ENCODE measurements around the gene LSAMP. TPM values are rescaled to one million over a fixed set of nuclear protein-coding genes. Genes with fewer than 3 reads are reported as not detected.

LSAMP gene
- total RNA-seq, 1 experiment from 2014 or later: 0.10 TPM

DNA sequence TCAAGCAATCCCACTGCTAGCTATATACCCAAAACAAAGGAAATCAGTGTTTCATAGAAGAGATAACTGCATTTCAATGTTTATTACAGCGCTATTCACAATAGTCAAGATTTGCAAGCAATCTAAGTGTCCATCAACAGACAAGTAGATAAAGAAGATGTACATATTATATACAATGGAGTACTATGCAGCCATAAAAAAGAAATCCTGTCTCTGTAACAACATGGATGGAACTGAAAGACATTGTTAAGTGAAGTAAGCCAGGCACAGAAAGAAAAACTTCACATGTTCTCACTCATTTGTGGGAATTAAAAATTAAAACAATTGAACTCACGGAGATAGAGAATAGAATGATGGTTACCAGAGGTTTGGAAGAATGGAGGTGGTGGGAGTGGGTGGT, 89.2 kb downstream of the LSAMP start:
- no peak for DNase-seq (ENCODE audit: low spot score)

DNA sequence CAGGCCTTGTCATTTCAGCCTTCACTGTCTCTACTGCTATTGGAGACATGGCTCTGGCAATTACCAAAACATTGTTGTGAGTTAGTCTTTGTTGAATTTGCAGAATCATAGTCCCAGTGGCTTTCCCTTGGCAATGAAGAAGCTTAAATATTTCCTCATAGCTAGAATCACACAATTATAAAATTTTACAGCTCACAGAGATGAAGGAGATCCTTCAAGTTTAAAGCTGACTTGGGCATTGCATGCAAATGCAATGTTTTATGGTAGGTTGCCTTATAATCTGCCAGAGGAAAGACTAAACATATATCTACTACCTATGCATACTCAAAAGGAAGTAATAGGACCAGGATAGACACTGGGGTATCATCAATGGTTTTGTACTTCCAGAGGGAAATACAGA, 90.9 kb downstream of the LSAMP start:
- no peak for DNase-seq (ENCODE audit: low spot score)

DNA sequence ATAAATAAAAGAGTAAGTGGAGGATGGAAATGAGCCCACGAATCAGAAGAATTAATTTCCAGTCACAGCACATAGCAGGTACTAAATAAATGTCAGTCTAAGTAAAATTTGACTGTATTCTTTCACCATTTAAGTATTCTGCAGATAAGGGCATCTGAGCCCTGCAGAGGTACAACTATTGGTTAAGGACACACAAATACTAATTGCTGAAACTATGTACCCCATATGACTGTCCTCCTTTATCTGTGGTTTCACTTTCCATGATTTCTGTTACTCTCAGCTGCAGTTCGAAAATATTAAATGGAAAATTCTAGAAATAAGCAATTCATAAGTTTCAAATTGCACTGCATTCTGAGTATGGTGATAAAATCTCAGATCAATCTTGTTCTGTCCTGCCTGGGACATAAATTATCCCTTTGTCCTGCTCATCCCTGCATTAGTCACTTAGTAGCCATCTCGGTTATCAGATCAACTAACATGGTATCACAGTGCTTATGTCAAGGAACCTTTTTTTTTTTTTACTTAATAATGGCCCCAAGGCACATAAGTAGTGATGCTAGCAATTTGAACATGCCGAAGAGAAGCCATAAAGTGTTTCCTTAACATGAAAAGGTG, 95.1 kb downstream of the LSAMP start:
- DNase-seq (ENCODE audit: low spot score): no peak

GRCh38 chr3:116348216-116348615, 97.1 kb downstream of the LSAMP start:
- DNase-seq (ENCODE audit: low spot score): no peak

GRCh38 chr3:116342499-116342898, 102.8 kb downstream of the LSAMP start:
- no peak for DNase-seq (ENCODE audit: low spot score)

GRCh38 chr3:116341899-116342298, 103.4 kb downstream of the LSAMP start:
- DNase-seq (ENCODE audit: low spot score): no peak

DNA sequence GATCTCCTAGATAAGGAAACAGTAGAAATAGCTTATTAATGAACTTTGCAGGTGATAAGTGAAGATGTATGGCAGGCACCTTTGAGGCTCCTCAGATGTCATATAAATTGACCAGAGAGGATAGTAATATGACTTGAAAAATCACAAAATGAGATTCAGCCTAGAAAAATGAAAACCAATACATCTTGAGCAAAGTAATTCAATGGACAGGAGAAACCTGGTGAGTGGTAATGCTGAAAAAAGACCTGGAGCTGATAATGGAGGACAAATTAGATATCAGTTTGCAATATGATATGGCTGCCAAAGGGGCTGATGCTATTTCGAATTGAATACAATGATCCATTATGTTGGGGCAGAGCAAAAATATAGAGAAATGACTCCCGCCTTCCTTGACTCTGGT, 103.9 kb downstream of the LSAMP start:
- DNase-seq (ENCODE audit: low spot score): no peak

- DNase-seq (ENCODE audit: low spot score): no peak
Observed at GRCh38 chr3:116340680-116341216, 104.5 kb downstream of the LSAMP start.

- no peak for DNase-seq (ENCODE audit: low spot score)
Observed at GRCh38 chr3:116339441-116340028, 105.8 kb downstream of the LSAMP start.

- no peak for DNase-seq (ENCODE audit: low spot score)
Observed at GRCh38 chr3:116338713-116339112, 106.6 kb downstream of the LSAMP start.

DNA sequence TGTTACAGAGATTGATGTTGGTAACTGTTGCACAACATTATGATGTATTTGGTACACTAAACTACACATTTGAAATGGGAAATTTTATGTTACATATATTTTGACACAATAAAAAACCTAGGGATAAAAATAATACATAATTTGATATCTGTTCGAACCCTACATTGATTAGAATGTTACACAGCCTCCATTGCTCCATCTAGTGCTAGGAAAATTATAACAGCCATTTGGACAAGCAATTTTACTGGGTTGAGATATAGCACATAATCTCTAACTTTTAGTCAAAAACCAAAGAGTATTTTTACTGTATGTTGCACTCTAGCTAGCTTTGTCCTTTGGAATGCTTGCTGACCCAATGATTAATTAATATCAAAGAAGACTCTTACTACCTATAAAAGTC, 108.1 kb downstream of the LSAMP start:
- DNase-seq (ENCODE audit: low spot score): no peak

- no peak for DNase-seq (ENCODE audit: low spot score)
Observed at GRCh38 chr3:116331380-116331779, 113.9 kb downstream of the LSAMP start.

DNA sequence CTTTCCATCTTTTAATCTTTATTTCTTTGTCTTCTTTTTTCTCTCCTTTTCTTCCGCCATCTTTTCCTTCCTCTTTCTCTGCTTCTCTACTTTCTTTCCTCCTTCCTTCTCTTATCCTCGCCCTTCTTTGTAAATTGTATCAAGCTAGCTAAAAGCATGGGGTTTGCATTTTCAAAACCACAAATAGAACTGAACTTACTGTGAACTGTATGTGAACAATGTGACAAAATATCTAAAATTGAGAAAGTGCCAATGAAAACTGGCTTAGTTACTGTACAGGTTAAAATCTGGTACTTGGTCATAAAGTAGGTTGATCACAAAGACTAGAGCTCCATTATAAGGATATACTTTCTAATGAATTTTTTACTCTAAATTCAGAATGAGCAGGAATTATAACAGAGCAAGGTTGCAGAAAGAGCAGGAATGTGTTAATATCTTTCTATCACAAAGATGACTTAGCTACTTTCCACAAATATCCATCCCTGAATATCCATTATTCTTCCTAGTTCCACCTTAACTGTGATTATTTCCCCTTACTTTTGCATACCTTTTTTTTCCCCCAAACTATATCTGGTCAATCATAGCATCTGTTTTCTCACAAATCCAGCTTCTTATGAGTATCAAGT, 122.4 kb downstream of the LSAMP start:
- DNase-seq (ENCODE audit: low spot score): no peak

DNA sequence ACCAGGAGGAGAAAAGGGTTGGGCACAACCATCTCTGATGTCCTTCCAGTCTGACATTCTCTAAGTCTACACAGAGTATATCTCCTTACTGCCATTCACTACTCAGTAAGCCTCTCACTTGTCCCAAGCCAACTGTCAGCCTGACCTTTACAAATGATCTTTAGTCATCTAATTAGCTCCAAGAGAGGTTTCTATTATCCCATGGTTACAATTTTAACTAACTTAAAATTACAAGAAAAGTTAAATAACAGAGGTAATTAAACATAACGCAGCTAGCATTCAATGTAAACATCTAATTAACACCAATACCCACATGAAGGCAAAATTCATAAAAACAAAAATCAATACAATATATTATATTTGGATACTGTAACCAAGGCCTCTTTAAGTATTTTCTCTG, 126.9 kb downstream of the LSAMP start:
- DNase-seq (ENCODE audit: low spot score): no peak

DNA sequence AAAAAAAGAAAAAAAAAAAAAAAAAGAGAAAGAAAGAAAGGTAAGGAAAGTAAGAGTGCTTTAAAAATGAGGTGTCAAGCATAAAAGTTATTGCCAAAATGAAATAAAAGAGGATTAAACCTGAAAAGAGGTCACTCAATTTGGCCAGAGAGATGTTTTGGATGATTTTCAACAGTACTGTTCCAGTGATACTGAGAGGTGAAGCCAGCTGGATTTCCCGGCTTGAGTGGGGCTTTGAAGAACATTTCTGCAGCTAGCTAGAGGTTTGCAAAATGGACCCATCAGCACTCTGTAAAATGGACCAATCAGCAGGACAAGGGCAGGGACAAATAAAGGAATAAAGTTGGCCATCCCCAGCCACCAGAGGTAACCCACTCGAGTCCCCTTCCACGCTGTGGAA, 128.5 kb downstream of the LSAMP start:
- DNase-seq (ENCODE audit: low spot score): no peak

- no peak for DNase-seq (ENCODE audit: low spot score)
Observed at GRCh38 chr3:116314476-116314875, 130.8 kb downstream of the LSAMP start.

- DNase-seq (ENCODE audit: low spot score): no peak
Observed at GRCh38 chr3:116306720-116307119, 138.6 kb downstream of the LSAMP start.

DNA sequence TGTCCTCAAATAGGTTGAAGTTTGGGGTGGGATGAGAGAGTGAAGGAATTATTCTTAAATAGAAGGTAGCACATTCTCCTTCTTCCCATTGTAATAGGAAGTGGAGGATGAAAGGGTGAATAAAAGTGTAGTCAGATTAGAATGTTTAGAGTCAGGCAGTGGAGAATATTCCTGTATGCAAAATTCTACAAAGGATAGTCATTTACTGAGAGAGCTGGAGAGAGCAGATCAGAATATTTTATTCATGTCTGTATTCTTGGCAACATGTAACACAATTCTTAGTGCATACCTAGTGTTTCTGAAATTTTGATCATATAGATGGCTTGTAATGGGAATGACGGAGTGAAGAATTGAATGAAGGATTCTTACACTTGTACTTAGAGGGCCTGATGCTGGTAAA, 139.1 kb downstream of the LSAMP start:
- no peak for DNase-seq (ENCODE audit: low spot score)

DNA sequence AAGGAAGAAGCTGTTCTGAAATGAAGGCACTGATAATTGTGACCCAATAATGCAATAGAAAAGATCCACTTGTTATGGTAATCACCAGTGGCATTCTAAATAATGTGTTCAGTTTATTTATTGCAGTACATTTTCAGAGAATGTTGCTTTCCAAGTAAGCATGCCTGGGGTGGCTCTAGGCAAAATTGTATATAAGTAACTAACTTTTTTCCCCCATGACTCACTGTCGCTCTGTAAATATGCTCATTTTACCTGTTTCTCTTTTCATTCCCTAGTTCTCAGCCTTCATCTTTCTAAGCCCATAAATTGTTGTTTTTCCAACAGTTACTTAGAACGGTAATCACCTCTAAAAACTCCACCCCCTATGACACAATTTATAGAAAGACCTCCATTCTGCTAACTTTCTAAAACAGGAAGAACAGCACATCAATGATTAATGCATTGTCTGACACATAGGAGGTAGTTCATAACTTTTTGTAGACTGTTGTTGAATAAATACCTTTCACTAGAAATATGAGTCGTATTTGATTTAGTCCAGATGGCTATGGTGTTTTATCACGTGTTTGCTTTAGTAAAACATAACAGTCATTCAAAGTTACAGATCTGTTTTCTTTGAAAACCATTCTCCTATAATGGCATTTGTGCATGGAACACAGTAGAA, 143.1 kb downstream of the LSAMP start:
- no peak for DNase-seq (ENCODE audit: low spot score)

DNA sequence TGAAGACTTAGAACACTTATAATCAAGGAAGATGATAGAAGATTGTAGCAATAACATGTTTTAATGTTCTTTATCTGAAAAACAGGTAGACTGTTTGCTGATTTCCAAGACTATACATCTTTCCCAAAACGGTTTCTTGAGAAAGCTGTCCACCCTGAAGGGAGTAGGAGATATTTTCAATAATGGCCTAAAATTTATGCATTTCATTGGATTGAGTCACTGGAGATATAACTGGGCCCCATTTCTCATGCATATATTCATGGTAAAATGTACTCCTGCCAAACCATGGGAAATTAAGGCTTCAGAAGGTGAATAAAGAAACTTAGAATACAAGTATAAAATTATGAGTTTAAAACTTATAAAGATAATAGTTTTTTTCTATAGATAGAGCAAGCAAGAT, 143.9 kb downstream of the LSAMP start:
- no peak for DNase-seq (ENCODE audit: low spot score)

DNA sequence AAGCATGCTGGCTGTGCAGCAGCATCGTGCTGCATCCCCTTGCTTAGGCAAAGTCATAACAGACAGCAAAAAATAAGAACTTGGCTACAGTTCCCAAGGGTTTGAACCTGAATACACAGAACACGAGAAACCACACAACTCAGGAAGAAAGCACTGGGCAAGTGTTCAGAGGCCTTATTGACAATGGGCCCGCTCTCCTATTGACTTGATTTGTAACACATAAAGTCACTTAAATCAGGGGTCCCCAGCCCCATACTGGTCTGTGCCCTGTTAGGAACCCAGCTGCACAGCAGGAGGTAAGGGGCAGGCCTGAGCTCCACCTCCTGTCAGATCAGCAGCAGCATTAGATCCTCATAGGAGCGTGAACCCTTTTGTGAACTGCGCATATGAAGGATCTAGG, 145.1 kb downstream of the LSAMP start:
- DNase-seq (ENCODE audit: low spot score): no peak

GRCh38 chr3:116299646-116300081, 145.6 kb downstream of the LSAMP start:
- no peak for DNase-seq (ENCODE audit: low spot score)

DNA sequence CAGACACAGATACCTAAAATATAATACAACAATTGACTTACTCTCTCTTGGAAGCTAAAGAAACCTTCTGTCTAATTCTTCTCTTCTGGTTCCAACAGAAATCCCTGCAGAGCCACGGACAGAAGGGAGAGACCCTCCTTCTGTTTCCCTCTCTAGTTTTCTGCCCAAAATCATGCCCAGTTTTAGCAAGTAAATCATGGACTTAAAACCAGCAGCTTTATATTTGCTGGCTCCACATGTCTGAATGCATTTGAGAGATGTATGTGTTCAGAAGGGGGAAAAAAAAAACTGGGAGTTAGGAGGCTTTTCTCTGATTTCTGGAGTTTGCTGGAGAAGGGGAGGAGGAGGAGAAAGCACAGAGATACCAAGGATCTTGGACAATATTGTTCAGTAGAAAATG, 147.1 kb downstream of the LSAMP start:
- DNase-seq (ENCODE audit: low spot score): no peak

All from A172 (cell line).